ENCODE data around the gene HERC3. TPM values are rescaled to one million over a fixed set of nuclear protein-coding genes. Genes with fewer than 3 reads are reported as not detected.

Gene HERC3
- total and polyA plus RNA-seq, 2 donors (not counting 1 experiment from before 2014, with no cell fraction given) = 24.0 to 78.1 TPM

DNA sequence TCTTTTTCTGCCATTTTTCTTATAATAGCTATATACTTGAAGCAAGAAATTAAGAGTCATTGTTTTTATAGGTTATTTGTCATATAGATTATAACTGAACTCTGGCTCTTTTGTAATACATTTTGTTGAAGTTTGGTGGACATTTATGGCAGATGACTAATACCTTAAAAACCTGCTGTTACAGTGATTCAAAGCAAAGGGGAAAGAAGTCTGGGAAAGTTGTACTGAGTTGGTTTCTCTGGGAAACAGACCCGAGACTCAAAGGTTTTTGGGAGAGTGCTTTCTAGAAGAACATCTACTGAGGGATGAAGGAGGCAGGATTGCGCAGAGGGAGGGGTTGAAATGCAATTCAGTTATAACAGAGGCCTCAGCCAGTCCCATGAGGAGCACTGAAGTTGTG, 69.5 kb downstream of the HERC3 start:
- Histone ChIP-seq H3K27ac (ENCODE audit: low read length in 2 of 2) (no peak overlapping the region), H3K27me3 (replicated peaks in 1 of 4; ENCODE audit: control extremely low read depth in 1 of 4, control insufficient read depth in 3 of 4, insufficient read depth in 4 of 4, low read length in 3 of 4) (no peaks in the 10 kb centered on the region), H2AFZ (ENCODE audit: insufficient read depth, low read depth, low read length, poor library complexity, severe bottlenecking) (no peak overlapping the region), H3K9me3 (ENCODE audit: control extremely low read depth in 1 of 3, control insufficient read depth in 2 of 3, insufficient read depth in 1 of 3, low read length in 2 of 3) (no peaks in the 10 kb centered on the region), H3K9ac (ENCODE audit: low read length) (no peak overlapping the region), H3K79me2 (ENCODE audit: control insufficient read depth, insufficient read depth, low read length) (no peaks in the 10 kb centered on the region), H3K4me3 (ENCODE audit: control extremely low read depth in 1 of 5, extremely low read depth in 1 of 5, insufficient read depth in 1 of 5, low read depth in 2 of 5, low read length in 4 of 5) (no peak overlapping the region), H3K4me1 (ENCODE audit: control insufficient read depth in 2 of 2, insufficient read depth in 2 of 2, low read length in 2 of 2) (no peaks in the 10 kb centered on the region), H4K20me1 (ENCODE audit: control insufficient read depth, insufficient read depth, low read length, poor library complexity, severe bottlenecking) (no peaks in the 10 kb centered on the region), H3K4me2 (replicated peaks; ENCODE audit: low read depth, low read length, poor library complexity, severe bottlenecking) (no peak overlapping the region), H3K36me3 (replicated peaks in 1 of 2; ENCODE audit: control extremely low read depth in 1 of 2, control insufficient read depth in 1 of 2, extremely low read depth in 1 of 2, insufficient read depth in 2 of 2, low read length in 1 of 2) (peaks cover 2 to 61% of the 10 kb centered on the region in 2 experiments)
- ChIA-PET POLR2A (no interaction called here), CTCF (interaction anchor here (1.2 to 3.8 kb wide), 2 partner anchors 122 to 137 kb away, joined by 3 to 14 read pairs; no protein-coding TSS in a partner anchor)
- WGBS (ENCODE audit: insufficient coverage) = 100% methylated on average over 1 of the region's 2 CpGs
- no peaks in the 10 kb centered on the region for H3K9me3 Mint-ChIP-seq (ENCODE audit: insufficient read depth)
- H3K27ac Mint-ChIP-seq = no peak overlapping the region
- no peaks in the 10 kb centered on the region for H3K27me3 Mint-ChIP-seq
- no peak for ATAC-seq (ENCODE audit: low read depth)
- no peak for DNase-seq
- intact Hi-C loops (cut with micrococcal nuclease) = no loop called here
- no peak overlapping the region for H3K4me3 Mint-ChIP-seq
- TF ChIP-seq, protein P1, sequence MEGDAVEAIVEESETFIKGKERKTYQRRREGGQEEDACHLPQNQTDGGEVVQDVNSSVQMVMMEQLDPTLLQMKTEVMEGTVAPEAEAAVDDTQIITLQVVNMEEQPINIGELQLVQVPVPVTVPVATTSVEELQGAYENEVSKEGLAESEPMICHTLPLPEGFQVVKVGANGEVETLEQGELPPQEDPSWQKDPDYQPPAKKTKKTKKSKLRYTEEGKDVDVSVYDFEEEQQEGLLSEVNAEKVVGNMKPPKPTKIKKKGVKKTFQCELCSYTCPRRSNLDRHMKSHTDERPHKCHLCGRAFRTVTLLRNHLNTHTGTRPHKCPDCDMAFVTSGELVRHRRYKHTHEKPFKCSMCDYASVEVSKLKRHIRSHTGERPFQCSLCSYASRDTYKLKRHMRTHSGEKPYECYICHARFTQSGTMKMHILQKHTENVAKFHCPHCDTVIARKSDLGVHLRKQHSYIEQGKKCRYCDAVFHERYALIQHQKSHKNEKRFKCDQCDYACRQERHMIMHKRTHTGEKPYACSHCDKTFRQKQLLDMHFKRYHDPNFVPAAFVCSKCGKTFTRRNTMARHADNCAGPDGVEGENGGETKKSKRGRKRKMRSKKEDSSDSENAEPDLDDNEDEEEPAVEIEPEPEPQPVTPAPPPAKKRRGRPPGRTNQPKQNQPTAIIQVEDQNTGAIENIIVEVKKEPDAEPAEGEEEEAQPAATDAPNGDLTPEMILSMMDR (IDR thresholded peaks at IDR 0.05) = no peak
- TF ChIP-seq EZH2 (IDR thresholded peaks at IDR 0.05; ENCODE audit: borderline replicate concordance, insufficient read depth, low read depth, low read length, poor library complexity, severe bottlenecking) = no peak
- H3K4me1 Mint-ChIP-seq = no peaks in the 10 kb centered on the region

DNA sequence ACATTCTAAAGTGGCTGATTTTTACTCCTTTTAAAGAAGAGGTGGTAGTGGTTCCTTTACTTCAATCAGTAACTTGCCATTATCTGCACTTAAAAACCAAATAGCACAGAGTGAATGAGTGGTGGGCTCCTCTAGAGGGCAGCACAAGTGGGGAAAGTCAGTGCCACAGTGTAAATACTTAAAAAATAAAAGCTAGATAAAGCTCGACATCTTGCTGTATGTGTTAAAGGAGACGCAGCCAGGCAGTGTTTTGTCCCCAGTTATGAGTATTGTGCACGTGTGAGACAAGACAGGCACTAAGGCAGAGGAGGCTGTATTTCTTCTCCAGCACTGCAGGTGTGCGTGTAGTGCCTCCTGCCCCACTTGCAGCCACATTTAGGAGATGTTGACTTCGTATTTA, 80.7 kb downstream of the HERC3 start:
- peaks cover 3% of the 10 kb centered on the region for H4K20me1 ChIP-seq (ENCODE audit: control insufficient read depth, insufficient read depth, low read length, poor library complexity, severe bottlenecking)
- ChIA-PET CTCF (interaction anchor here (0.8 to 2.1 kb wide), 3 partner anchors 59 to 350 kb away, joined by 3 to 10 read pairs (median 3); no protein-coding TSS in a partner anchor), POLR2A (no interaction called here)
- no peak overlapping the region for H3K4me3 ChIP-seq (ENCODE audit: control extremely low read depth in 1 of 5, extremely low read depth in 1 of 5, insufficient read depth in 1 of 5, low read depth in 2 of 5, low read length in 4 of 5)
- Mint-ChIP-seq H3K9me3 (ENCODE audit: insufficient read depth) (no peaks in the 10 kb centered on the region), H3K27ac (no peak overlapping the region), H3K4me1 (no peaks in the 10 kb centered on the region), H3K27me3 (no peaks in the 10 kb centered on the region), H3K4me3 (no peak overlapping the region)
- peak; percentile 5 for DNase-seq
- ATAC-seq (ENCODE audit: low read depth) = no peak
- no peak overlapping the region for H3K9ac ChIP-seq (ENCODE audit: low read length)
- TF ChIP-seq EZH2 (IDR thresholded peaks at IDR 0.05; ENCODE audit: borderline replicate concordance, insufficient read depth, low read depth, low read length, poor library complexity, severe bottlenecking) = no peak
- TF ChIP-seq, protein P1 (IDR thresholded peaks at IDR 0.05) = peak; percentile 35
- H3K36me3 ChIP-seq (replicated peaks in 1 of 2; ENCODE audit: control extremely low read depth in 1 of 2, control insufficient read depth in 1 of 2, extremely low read depth in 1 of 2, insufficient read depth in 2 of 2, low read length in 1 of 2) = peaks cover 6 to 52% of the 10 kb centered on the region in 2 experiments
- intact Hi-C loops (cut with micrococcal nuclease) = loop anchor here (5.0 kb wide), 1 partner anchor 349 kb away; no protein-coding TSS in a partner anchor
- no peak overlapping the region for H3K27ac ChIP-seq (ENCODE audit: low read length in 2 of 2)
- H3K27me3 ChIP-seq (replicated peaks in 1 of 4; ENCODE audit: control extremely low read depth in 1 of 4, control insufficient read depth in 3 of 4, insufficient read depth in 4 of 4, low read length in 3 of 4) = no peaks in the 10 kb centered on the region
- 52% methylated on average over 3 of the region's 5 CpGs for WGBS (ENCODE audit: insufficient coverage)
- no peak overlapping the region for H2AFZ ChIP-seq (ENCODE audit: insufficient read depth, low read depth, low read length, poor library complexity, severe bottlenecking)
- no peaks in the 10 kb centered on the region for H3K9me3 ChIP-seq (ENCODE audit: control extremely low read depth in 1 of 3, control insufficient read depth in 2 of 3, insufficient read depth in 1 of 3, low read length in 2 of 3)
- no peak overlapping the region for H3K4me2 ChIP-seq (replicated peaks; ENCODE audit: low read depth, low read length, poor library complexity, severe bottlenecking)
- H3K79me2 ChIP-seq (ENCODE audit: control insufficient read depth, insufficient read depth, low read length) = no peaks in the 10 kb centered on the region
- no peaks in the 10 kb centered on the region for H3K4me1 ChIP-seq (ENCODE audit: control insufficient read depth in 2 of 2, insufficient read depth in 2 of 2, low read length in 2 of 2)
